SU-DHL-6 (cell line): ENCODE results near the gene RBM4B.

Experiments
- H2AFZ ChIP-seq: fragments of 200-600 bp; sonication (generic); 2 replicates; pipeline ENCODE4 v1.6.1; 2014; ENCODE audit warnings: low read depth, mild to moderate bottlenecking, moderate library complexity, mixed read lengths, antibody characterized with exemption, low read length; ENCODE audit not compliant: severe bottlenecking
- H3F3A ChIP-seq: fragments of 200-600 bp; shearing (Covaris generic); 2 replicates; pipeline ENCODE4 v1.6.0; 2016; ENCODE audit warnings: antibody characterized with exemption, mild to moderate bottlenecking; ENCODE audit not compliant: insufficient read depth
- H3K27ac ChIP-seq: fragments of 200-600 bp; sonication (generic); 2 replicates; pipeline ENCODE4 v1.5.1; 2016; ENCODE audit warnings: low read depth, mild to moderate bottlenecking, low read length, moderate library complexity, mixed read lengths
- H3K27me3 ChIP-seq: fragments of 200-600 bp; sonication (generic), shearing (Covaris generic); 2 replicates; pipeline ENCODE4 v1.6.0; 2014; ENCODE audit warnings: mild to moderate bottlenecking, low read length
- H3K36me3 ChIP-seq: fragments of 200-600 bp; sonication (generic); 2 replicates; pipeline ENCODE4 v1.6.1; 2014; ENCODE audit warnings: mild to moderate bottlenecking, low read length, mixed read lengths
- H3K4me2 ChIP-seq: fragments of 300-600, 200-600 bp; shearing (Covaris generic), sonication (generic); 2 replicates; pipeline ENCODE4 v1.6.0; 2014; ENCODE audit warnings: low read length, low read depth, mild to moderate bottlenecking; ENCODE audit not compliant: poor library complexity, severe bottlenecking
- H3K4me3 ChIP-seq: fragments of 200-600 bp; sonication (generic); 2 replicates; pipeline ENCODE4 v1.5.1; 2014; ENCODE audit warnings: antibody characterized with exemption, low read length, mild to moderate bottlenecking, mixed read lengths; ENCODE audit not compliant: insufficient read depth, poor library complexity, severe bottlenecking
- H3K79me2 ChIP-seq: fragments of 200-600 bp; sonication (generic); 2 replicates; pipeline ENCODE4 v1.6.1; 2014; ENCODE audit warnings: mild to moderate bottlenecking, low read length, moderate library complexity; ENCODE audit not compliant: insufficient read depth
- H3K9ac ChIP-seq: fragments of 200-600 bp; sonication (generic); 2 replicates; pipeline ENCODE4 v1.7.0; 2014; ENCODE audit warnings: mild to moderate bottlenecking, low read length
- H3K9me2 ChIP-seq: fragments of 200-600 bp; sonication (generic); replicated peaks from 2 replicates; pipeline ENCODE4 v1.6.1; 2014; ENCODE audit warnings: low read length; ENCODE audit not compliant: insufficient read depth
- H3K9me3 ChIP-seq: fragments of 200-600 bp; sonication (generic); 2 replicates; pipeline ENCODE4 v1.6.1; 2014; ENCODE audit warnings: low read length, mixed read lengths; ENCODE audit not compliant: insufficient read depth
- H4K20me1 ChIP-seq: fragments of 200-600 bp; sonication (generic); 2 replicates; pipeline ENCODE4 v1.6.1; 2014; ENCODE audit warnings: low read depth, mild to moderate bottlenecking, antibody characterized with exemption, low read length, moderate library complexity, mixed read lengths
- CTCF ChIP-seq: fragments of 200-600 bp; sonication (generic); IDR thresholded peaks from one replicate; pipeline ENCODE4 v1.5.1; 2017; ENCODE audit warnings: antibody characterized with exemption, mild to moderate bottlenecking, low read length, moderate library complexity; ENCODE audit not compliant: insufficient read depth, poor library complexity, severe bottlenecking
- EZH2phosphoT487 ChIP-seq: fragments of 200-600 bp; sonication (generic), shearing (Covaris generic); conservative IDR thresholded peaks from 2 replicates; pipeline ENCODE4 v1.6.1; 2018; ENCODE audit warnings: mild to moderate bottlenecking, antibody characterized with exemption, low read length, moderate library complexity, mixed read lengths

Gene RBM4B

GRCh38 chr11:66700742-66701141 is 23.1 kb upstream of the RBM4B start:
- no peaks in the 10 kb centered on the region for H3K27me3 ChIP-seq
- no peak overlapping the region for H3K4me2 ChIP-seq
- no peak overlapping the region for H3K9ac ChIP-seq
- no peak overlapping the region for H3K4me3 ChIP-seq
- H2AFZ ChIP-seq = no peak overlapping the region
- no peaks in the 10 kb centered on the region for H3K9me3 ChIP-seq
- no peaks in the 10 kb centered on the region for H4K20me1 ChIP-seq
- no peaks in the 10 kb centered on the region for H3K79me2 ChIP-seq
- H3K9me2 ChIP-seq = no peaks in the 10 kb centered on the region
- H3K27ac ChIP-seq = no peak overlapping the region
- TF ChIP-seq CTCF (no peak), EZH2phosphoT487 (no peak)
- H3K36me3 ChIP-seq = no peaks in the 10 kb centered on the region
- no peaks in the 10 kb centered on the region for H3F3A ChIP-seq

DNA sequence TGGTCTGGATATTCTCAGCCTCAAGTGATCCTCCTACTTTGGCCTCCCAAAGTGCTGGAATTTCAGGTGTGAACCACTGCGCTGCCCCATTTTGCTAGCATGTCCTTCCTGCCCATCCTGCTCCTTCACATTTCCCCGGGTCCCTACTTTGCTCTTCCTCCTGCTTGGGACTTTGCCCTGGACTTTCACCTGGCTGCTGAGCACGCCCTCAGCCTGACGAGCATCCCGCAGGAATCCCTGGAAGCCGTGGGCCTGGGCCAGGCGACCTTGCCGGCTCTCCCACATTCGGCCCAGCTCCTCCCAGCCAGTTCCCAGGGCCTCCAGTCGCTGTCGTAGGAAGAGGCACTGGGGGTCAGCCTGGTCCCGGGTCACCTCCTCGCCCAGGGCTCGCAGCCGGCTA is 22.6 kb upstream of the RBM4B start:
- H3F3A ChIP-seq = no peaks in the 10 kb centered on the region
- H3K9ac ChIP-seq = no peak overlapping the region
- no peaks in the 10 kb centered on the region for H3K9me3 ChIP-seq
- TF ChIP-seq CTCF (no peak), EZH2phosphoT487 (no peak)
- H4K20me1 ChIP-seq = no peaks in the 10 kb centered on the region
- H3K4me2 ChIP-seq = no peak overlapping the region
- no peaks in the 10 kb centered on the region for H3K36me3 ChIP-seq
- H3K27ac ChIP-seq = no peak overlapping the region
- no peaks in the 10 kb centered on the region for H3K27me3 ChIP-seq
- no peaks in the 10 kb centered on the region for H3K79me2 ChIP-seq
- no peak overlapping the region for H2AFZ ChIP-seq
- no peak overlapping the region for H3K4me3 ChIP-seq
- no peaks in the 10 kb centered on the region for H3K9me2 ChIP-seq

DNA sequence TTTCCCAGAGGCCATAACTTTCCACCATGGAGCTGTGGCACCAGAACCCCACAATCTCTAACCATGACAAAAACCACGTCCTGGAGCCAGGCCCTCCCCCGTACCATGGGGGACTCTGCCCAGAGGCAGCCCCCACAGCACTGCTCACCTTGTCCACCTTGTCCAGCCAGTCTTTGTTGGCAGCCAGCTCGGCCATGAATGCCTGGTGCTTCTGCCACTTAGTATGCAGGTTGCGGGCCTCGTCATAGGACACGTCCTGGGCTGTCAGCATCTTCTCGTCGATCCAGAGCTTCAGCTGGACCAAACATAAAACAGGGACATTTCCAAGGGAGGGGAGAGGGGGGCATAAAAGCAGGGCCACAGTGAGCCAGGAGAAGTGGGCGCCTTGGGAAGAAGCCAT is 20.8 kb upstream of the RBM4B start:
- H3F3A ChIP-seq = no peaks in the 10 kb centered on the region
- no peak overlapping the region for H3K4me2 ChIP-seq
- H2AFZ ChIP-seq = no peak overlapping the region
- no peaks in the 10 kb centered on the region for H3K9me3 ChIP-seq
- TF ChIP-seq CTCF (no peak), EZH2phosphoT487 (no peak)
- no peak overlapping the region for H3K9ac ChIP-seq
- H3K79me2 ChIP-seq = no peaks in the 10 kb centered on the region
- no peaks in the 10 kb centered on the region for H3K9me2 ChIP-seq
- H3K27me3 ChIP-seq = no peaks in the 10 kb centered on the region
- no peak overlapping the region for H3K27ac ChIP-seq
- no peaks in the 10 kb centered on the region for H3K36me3 ChIP-seq
- H3K4me3 ChIP-seq = no peak overlapping the region
- H4K20me1 ChIP-seq = no peaks in the 10 kb centered on the region

DNA sequence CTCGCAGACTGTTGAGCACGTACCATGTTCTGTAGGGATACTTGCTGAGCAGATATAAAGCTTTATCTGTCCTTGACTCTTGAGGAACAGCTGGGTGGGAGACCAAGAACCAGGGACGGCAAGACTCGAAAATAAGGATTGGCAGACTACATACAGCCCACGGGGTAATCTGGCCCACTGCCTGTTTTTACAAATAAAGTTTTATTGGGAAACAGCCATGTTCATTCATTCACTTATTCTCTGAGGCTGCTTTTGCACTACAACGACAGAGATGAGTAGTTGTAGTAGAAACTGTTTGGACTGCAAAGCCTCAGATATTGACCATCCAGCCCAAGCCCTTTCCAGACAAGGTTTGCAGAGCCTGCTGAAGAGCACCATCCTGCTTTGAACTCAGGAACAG is 20.3 kb upstream of the RBM4B start:
- Histone ChIP-seq H3K9me3 (no peaks in the 10 kb centered on the region), H3K36me3 (no peaks in the 10 kb centered on the region), H3K27ac (no peak overlapping the region), H3K79me2 (no peaks in the 10 kb centered on the region), H2AFZ (no peak overlapping the region), H4K20me1 (no peaks in the 10 kb centered on the region), H3F3A (no peaks in the 10 kb centered on the region), H3K9ac (no peak overlapping the region), H3K27me3 (no peaks in the 10 kb centered on the region), H3K4me2 (no peak overlapping the region), H3K4me3 (no peak overlapping the region), H3K9me2 (no peaks in the 10 kb centered on the region)
- TF ChIP-seq EZH2phosphoT487 (no peak), CTCF (no peak)
